ENCODE measurements around the gene LST1.

LST1 gene

GRCh38 chr6:31586008-31586407 lies at the start of gene LST1:
Gene LST1 (plus strand): TSS chr6:31586277. CDS start chr6:31587300, 1,023 bp downstream.
- Histone ChIP-seq H4K20me1 (ENCODE audit: insufficient read depth, low read length) (no peaks in the 10 kb centered on the region), H3K79me2 (ENCODE audit: low read length) (no peaks in the 10 kb centered on the region), H3K9me3 (replicated peaks; ENCODE audit: insufficient read depth, low read length) (no peaks in the 10 kb centered on the region), H3K36me3 (replicated peaks; ENCODE audit: insufficient read depth, low read length) (no peaks in the 10 kb centered on the region), H3K4me1 (ENCODE audit: low read length) (peaks cover 18% of the 10 kb centered on the region), H3K9me2 (replicated peaks; ENCODE audit: insufficient read depth, low read length) (no peaks in the 10 kb centered on the region), H3K27me3 (replicated peaks; ENCODE audit: insufficient read depth, low read length) (peaks cover 57% of the 10 kb centered on the region), H3F3A (ENCODE audit: insufficient read depth, low read length) (no peaks in the 10 kb centered on the region), H3K9ac (ENCODE audit: low read length) (no peak within 1 kb of the TSS), H2AFZ (ENCODE audit: low read length) (no peak within 1 kb of the TSS), H3K4me2 (ENCODE audit: low read depth, low read length) (no peak within 1 kb of the TSS), H3K4me3 (ENCODE audit: low read length) (no peak within 1 kb of the TSS), H3K27ac (ENCODE audit: low read length) (no peak within 1 kb of the TSS)
- TF ChIP-seq EZH2 (optimal IDR thresholded peaks at IDR 0.05; ENCODE audit: low read depth, low read length) (no peak), EZH2phosphoT487 (IDR thresholded peaks at IDR 0.05; ENCODE audit: low read length) (no peak), CTCF (IDR thresholded peaks at IDR 0.05; ENCODE audit: low read length) (no peak)
- DNase-seq = no peak

GRCh38 chr6:31538805-31539400 lies 47.2 kb upstream of the LST1 start:
- H3K36me3 ChIP-seq (replicated peaks; ENCODE audit: insufficient read depth, low read length) = peaks cover 21% of the 10 kb centered on the region
- peak overlapping the region; percentile 99 for H3K4me2 ChIP-seq (ENCODE audit: low read depth, low read length)
- H3K9ac ChIP-seq (ENCODE audit: low read length) = peak overlapping the region; percentile 89; the same call in 1 of the 2 replicates

GRCh38 chr6:31540640-31541039 lies 45.4 kb upstream of the LST1 start:
- H3K4me1 ChIP-seq (ENCODE audit: low read length) = peaks cover 22% of the 10 kb centered on the region
- H3K9me3 ChIP-seq (replicated peaks; ENCODE audit: insufficient read depth, low read length) = no peaks in the 10 kb centered on the region
- H4K20me1 ChIP-seq (ENCODE audit: insufficient read depth, low read length) = peaks cover 47% of the 10 kb centered on the region
- peaks cover 13% of the 10 kb centered on the region for H3K36me3 ChIP-seq (replicated peaks; ENCODE audit: insufficient read depth, low read length)
- DNase-seq = no peak
- no peak overlapping the region for H2AFZ ChIP-seq (ENCODE audit: low read length)
- no peak overlapping the region for H3K27ac ChIP-seq (ENCODE audit: low read length)
- peak overlapping the region; percentile 89 for H3K4me3 ChIP-seq (ENCODE audit: low read length)
- H3F3A ChIP-seq (ENCODE audit: insufficient read depth, low read length) = peaks cover 16% of the 10 kb centered on the region
- TF ChIP-seq CTCF (IDR thresholded peaks at IDR 0.05; ENCODE audit: low read length) (no peak), EZH2 (optimal IDR thresholded peaks at IDR 0.05; ENCODE audit: low read depth, low read length) (no peak), EZH2phosphoT487 (IDR thresholded peaks at IDR 0.05; ENCODE audit: low read length) (no peak)
- H3K27me3 ChIP-seq (replicated peaks; ENCODE audit: insufficient read depth, low read length) = no peaks in the 10 kb centered on the region
- peak overlapping the region; percentile 99 for H3K4me2 ChIP-seq (ENCODE audit: low read depth, low read length)
- H3K9me2 ChIP-seq (replicated peaks; ENCODE audit: insufficient read depth, low read length) = no peaks in the 10 kb centered on the region
- peaks cover 74% of the 10 kb centered on the region for H3K79me2 ChIP-seq (ENCODE audit: low read length)
- H3K9ac ChIP-seq (ENCODE audit: low read length) = peak overlapping the region; percentile 89

More at GRCh38 chr6:31538805-31539400, 47.2 kb upstream of the LST1 start:
- TF ChIP-seq EZH2phosphoT487 (IDR thresholded peaks at IDR 0.05; ENCODE audit: low read length) (no peak), CTCF (IDR thresholded peaks at IDR 0.05; ENCODE audit: low read length) (no peak), EZH2 (optimal IDR thresholded peaks at IDR 0.05; ENCODE audit: low read depth, low read length) (no peak)
- Histone ChIP-seq H4K20me1 (ENCODE audit: insufficient read depth, low read length) (peaks cover 49% of the 10 kb centered on the region), H3K4me3 (ENCODE audit: low read length) (no peak overlapping the region), H2AFZ (ENCODE audit: low read length) (no peak overlapping the region), H3K9me3 (replicated peaks; ENCODE audit: insufficient read depth, low read length) (no peaks in the 10 kb centered on the region), H3F3A (ENCODE audit: insufficient read depth, low read length) (peaks cover 22% of the 10 kb centered on the region), H3K27me3 (replicated peaks; ENCODE audit: insufficient read depth, low read length) (no peaks in the 10 kb centered on the region), H3K79me2 (ENCODE audit: low read length) (peaks cover 91% of the 10 kb centered on the region), H3K4me1 (ENCODE audit: low read length) (peaks cover 22% of the 10 kb centered on the region), H3K27ac (ENCODE audit: low read length) (no peak overlapping the region), H3K9me2 (replicated peaks; ENCODE audit: insufficient read depth, low read length) (no peaks in the 10 kb centered on the region)
- no peak for DNase-seq
